Skeletal muscle satellite cell (primary cell): ENCODE data around the gene MOXD1.

ENCODE experiments used
- H3K27me3 ChIP-seq: 2 replicates; pipeline ENCODE4 v1.7.0; 2013; ENCODE audit warnings: low read length; ENCODE audit not compliant: control insufficient read depth, insufficient read depth
- H3K36me3 ChIP-seq: 2 replicates; pipeline ENCODE4 v1.7.0; 2013; ENCODE audit warnings: mild to moderate bottlenecking, control low read depth, low read length; ENCODE audit not compliant: insufficient read depth
- H3K4me1 ChIP-seq: 2 replicates; pipeline ENCODE4 v1.7.0; 2013; ENCODE audit warnings: low read length; ENCODE audit not compliant: control insufficient read depth, insufficient read depth
- H3K4me2 ChIP-seq: 2 replicates; pipeline ENCODE4 v1.7.0; 2013; ENCODE audit warnings: mild to moderate bottlenecking, low read length
- H3K4me3 ChIP-seq: 2 replicates; pipeline ENCODE4 v1.7.0; 2013; ENCODE audit warnings: low read length
- H3K9ac ChIP-seq: 2 replicates; pipeline ENCODE4 v1.7.0; 2013; ENCODE audit warnings: mild to moderate bottlenecking, low read depth, low read length, moderate library complexity
- H3K9me3 ChIP-seq: replicated peaks from 2 replicates; pipeline ENCODE4 v1.7.0; 2013; ENCODE audit warnings: mild to moderate bottlenecking, control low read depth, low read length

MOXD1 gene

GRCh38 chr6:132392792-132393191 is 8.5 kb downstream of the MOXD1 start:
- Histone ChIP-seq H3K36me3 (no peaks in the 10 kb centered on the region), H3K9ac (no peak overlapping the region), H3K9me3 (no peaks in the 10 kb centered on the region), H3K4me3 (no peak overlapping the region), H3K27me3 (no peaks in the 10 kb centered on the region), H3K4me2 (no peak overlapping the region), H3K4me1 (peaks cover 20% of the 10 kb centered on the region)

GRCh38 chr6:132392270-132392646 is 9.0 kb downstream of the MOXD1 start:
- peak overlapping the region; percentile 48 for H3K4me3 ChIP-seq

DNA sequence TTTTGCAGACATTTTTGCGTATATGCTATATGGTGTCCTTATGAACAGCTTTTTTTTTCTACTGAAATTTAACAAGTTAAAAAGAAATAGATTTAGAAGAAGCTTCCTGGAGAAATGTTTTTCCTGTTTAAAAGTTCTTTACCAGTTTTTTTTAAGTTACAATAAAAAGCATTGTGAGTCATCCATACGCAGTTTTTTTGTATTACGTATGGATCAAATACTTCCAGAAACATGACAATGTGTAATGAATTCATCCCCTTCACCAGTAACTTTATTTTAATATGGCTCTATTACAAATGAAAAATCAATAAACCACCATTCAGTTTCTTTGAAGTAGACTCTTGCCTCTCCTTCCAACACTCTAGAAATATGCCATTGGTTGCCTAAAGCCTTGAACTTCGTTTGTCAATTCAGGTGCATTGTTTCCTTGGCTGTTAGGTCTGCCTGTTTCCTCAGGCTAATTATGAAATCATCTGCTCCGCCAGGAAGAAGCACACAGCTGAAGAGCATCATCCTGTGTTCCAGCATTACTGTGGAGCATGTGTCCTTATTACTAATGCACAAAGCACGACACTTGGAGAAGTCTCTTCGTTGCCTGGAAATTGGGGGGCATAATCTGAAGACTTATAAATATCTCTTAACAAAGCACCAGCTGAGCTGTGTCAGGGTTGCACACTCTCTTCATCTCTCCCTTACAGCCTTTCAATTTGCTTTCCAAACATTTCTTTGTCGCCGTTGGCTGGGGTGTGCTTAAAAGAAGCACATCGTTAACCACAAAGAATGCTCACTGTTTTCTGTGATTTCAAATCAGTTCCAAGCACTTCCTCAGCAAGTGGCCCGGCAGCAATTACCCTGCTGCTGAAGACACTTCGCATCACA is 9.6 kb downstream of the MOXD1 start:
- Histone ChIP-seq H3K9ac (peak overlapping the region; percentile 35), H3K9me3 (no peaks in the 10 kb centered on the region), H3K36me3 (no peaks in the 10 kb centered on the region), H3K4me2 (peak overlapping the region; percentile 73), H3K4me1 (peaks cover 20% of the 10 kb centered on the region), H3K4me3 (peak overlapping the region; percentile 48), H3K27me3 (no peaks in the 10 kb centered on the region)

More at GRCh38 chr6:132392270-132392646, 9.0 kb downstream of the MOXD1 start:
- Histone ChIP-seq H3K9me3 (no peaks in the 10 kb centered on the region), H3K27me3 (no peaks in the 10 kb centered on the region), H3K4me2 (peak overlapping the region; percentile 73), H3K36me3 (no peaks in the 10 kb centered on the region), H3K9ac (peak overlapping the region; percentile 35), H3K4me1 (peaks cover 20% of the 10 kb centered on the region)

GRCh38 chr6:132390451-132390850 is 10.8 kb downstream of the MOXD1 start:
- Histone ChIP-seq H3K4me3 (no peak overlapping the region), H3K9me3 (no peaks in the 10 kb centered on the region), H3K4me1 (peaks cover 20% of the 10 kb centered on the region), H3K27me3 (no peaks in the 10 kb centered on the region), H3K9ac (no peak overlapping the region), H3K36me3 (no peaks in the 10 kb centered on the region), H3K4me2 (no peak overlapping the region)

DNA sequence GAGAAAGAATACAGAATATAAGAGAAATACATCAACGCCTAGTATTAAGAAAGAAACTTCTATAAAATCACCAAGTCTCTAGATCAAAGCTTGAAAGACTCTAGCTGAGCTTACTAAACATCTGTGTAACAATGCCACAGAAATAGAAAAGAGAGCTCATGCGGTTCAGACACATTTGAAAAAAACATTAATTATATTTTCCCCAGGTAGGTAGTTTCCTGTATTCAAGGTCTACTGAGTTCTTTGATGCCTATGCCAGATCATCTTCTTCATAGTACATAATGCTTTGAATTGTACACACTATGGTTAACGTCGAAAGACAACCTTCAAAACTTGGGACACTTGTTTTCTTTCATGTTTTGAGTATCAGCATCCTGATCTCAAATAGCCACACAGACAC is 11.3 kb downstream of the MOXD1 start:
- H3K4me2 ChIP-seq: no peak overlapping the region
- H3K4me3 ChIP-seq: no peak overlapping the region
- H3K4me1 ChIP-seq: peaks cover 20% of the 10 kb centered on the region
- no peaks in the 10 kb centered on the region for H3K9me3 ChIP-seq
- H3K36me3 ChIP-seq: no peaks in the 10 kb centered on the region
- no peak overlapping the region for H3K9ac ChIP-seq
- H3K27me3 ChIP-seq: no peaks in the 10 kb centered on the region

- no peak overlapping the region for H3K9ac ChIP-seq
- peaks cover 20% of the 10 kb centered on the region for H3K4me1 ChIP-seq
- no peak overlapping the region for H3K4me3 ChIP-seq
- H3K4me2 ChIP-seq: no peak overlapping the region
- no peaks in the 10 kb centered on the region for H3K9me3 ChIP-seq
- H3K27me3 ChIP-seq: no peaks in the 10 kb centered on the region
- no peaks in the 10 kb centered on the region for H3K36me3 ChIP-seq
Observed at GRCh38 chr6:132388291-132388690, 13.0 kb downstream of the MOXD1 start.

DNA sequence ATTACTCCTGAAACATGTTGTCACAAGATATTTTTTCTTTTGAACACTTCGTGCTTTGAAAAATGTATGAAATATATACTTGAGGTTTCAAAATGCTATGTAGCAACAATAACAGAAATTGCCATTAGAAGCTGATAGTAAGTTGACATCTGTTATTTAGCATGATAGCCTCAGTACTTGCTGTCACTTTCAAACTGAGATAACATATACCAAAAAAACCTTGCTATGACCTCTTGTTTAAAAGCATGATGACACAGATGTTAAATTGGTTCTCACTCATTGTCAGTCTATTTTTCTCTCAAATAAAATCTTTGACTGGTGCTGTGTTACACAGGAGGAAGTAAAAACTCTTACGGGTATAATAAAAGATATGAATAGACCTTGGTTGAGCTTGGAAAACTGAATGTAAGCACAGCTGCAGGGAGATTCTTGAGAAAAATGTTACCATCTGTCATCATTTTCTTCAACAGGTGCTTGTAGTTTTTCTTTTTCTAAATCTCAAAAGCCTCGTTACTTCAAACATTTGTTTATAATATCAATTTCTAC is 18.6 kb downstream of the MOXD1 start:
- H3K27me3 ChIP-seq: no peaks in the 10 kb centered on the region
- H3K9ac ChIP-seq: no peak overlapping the region
- no peaks in the 10 kb centered on the region for H3K4me1 ChIP-seq
- no peaks in the 10 kb centered on the region for H3K36me3 ChIP-seq
- H3K9me3 ChIP-seq: peaks cover 5% of the 10 kb centered on the region
- H3K4me2 ChIP-seq: no peak overlapping the region
- no peak overlapping the region for H3K4me3 ChIP-seq

GRCh38 chr6:132381381-132381780 is 19.9 kb downstream of the MOXD1 start:
- no peak overlapping the region for H3K4me2 ChIP-seq

DNA sequence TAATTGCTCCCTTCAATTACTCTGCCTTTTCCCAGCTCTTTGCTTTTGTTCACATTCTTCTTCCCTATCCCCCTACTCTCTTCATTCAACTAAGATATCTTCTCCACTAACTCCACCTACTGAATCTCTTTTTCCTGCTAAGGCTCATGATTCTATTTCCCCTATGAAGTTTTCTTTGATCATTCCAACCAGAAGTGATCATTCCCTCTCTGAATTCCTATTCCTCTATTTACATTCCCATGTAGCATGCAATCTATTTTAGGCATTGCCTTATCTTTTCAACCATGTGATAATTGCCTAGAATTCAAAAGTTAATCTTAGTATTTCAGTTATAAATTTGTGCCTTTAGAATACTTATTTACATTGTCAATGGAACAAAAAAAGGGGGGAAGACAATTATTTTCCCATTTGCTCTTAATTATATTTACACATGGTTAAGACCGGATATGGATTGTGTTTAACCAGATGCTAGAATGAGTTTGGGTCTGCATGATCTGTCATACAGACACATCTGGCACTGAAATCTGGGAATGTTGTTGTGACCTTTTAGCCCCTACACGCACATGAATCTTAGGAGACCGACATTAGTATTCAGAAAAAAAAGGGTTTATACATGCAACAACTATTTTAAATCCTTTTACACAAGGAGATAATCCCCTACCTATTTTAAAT is 20.8 kb downstream of the MOXD1 start:
- Histone ChIP-seq H3K36me3 (no peaks in the 10 kb centered on the region), H3K27me3 (no peaks in the 10 kb centered on the region), H3K9me3 (peaks cover 5% of the 10 kb centered on the region), H3K4me2 (no peak overlapping the region), H3K9ac (no peak overlapping the region), H3K4me1 (no peaks in the 10 kb centered on the region), H3K4me3 (no peak overlapping the region)

More at GRCh38 chr6:132381381-132381780, 19.9 kb downstream of the MOXD1 start:
- no peak overlapping the region for H3K9ac ChIP-seq
- no peaks in the 10 kb centered on the region for H3K27me3 ChIP-seq
- H3K4me1 ChIP-seq: no peaks in the 10 kb centered on the region
- H3K36me3 ChIP-seq: no peaks in the 10 kb centered on the region
- H3K9me3 ChIP-seq: peaks cover 5% of the 10 kb centered on the region
- no peak overlapping the region for H3K4me3 ChIP-seq

- peak overlapping the region; percentile 47 for H3K9ac ChIP-seq
- H3K36me3 ChIP-seq: no peaks in the 10 kb centered on the region
- peak overlapping the region; percentile 51 for H3K4me3 ChIP-seq
- no peaks in the 10 kb centered on the region for H3K9me3 ChIP-seq
- peak overlapping the region; percentile 69 for H3K4me2 ChIP-seq
- peaks cover 15% of the 10 kb centered on the region for H3K4me1 ChIP-seq
- no peaks in the 10 kb centered on the region for H3K27me3 ChIP-seq
Observed at GRCh38 chr6:132369526-132369925, 31.7 kb downstream of the MOXD1 start.

GRCh38 chr6:132368916-132369481 is 32.3 kb downstream of the MOXD1 start:
- Histone ChIP-seq H3K9me3 (no peaks in the 10 kb centered on the region), H3K9ac (peak overlapping the region; percentile 11), H3K4me1 (peaks cover 15% of the 10 kb centered on the region), H3K27me3 (no peaks in the 10 kb centered on the region), H3K4me3 (no peak overlapping the region), H3K4me2 (peak overlapping the region; percentile 69), H3K36me3 (no peaks in the 10 kb centered on the region)
